HEK293 (cell line): ENCODE measurements around the gene IL4I1.

Experiments used
- BCL11A ChIP-seq: fragments of 450-650 bp; formaldehyde crosslinking; IDR thresholded peaks from 2 replicates; pipeline ENCODE4 v1.5.1; 2016; ENCODE audit warnings: low read depth, missing biosample characterization, missing genetic modification characterization
- INSM2 ChIP-seq: fragments of 450-650 bp; formaldehyde crosslinking; IDR thresholded peaks from 2 replicates; pipeline ENCODE4 v1.5.1; 2016; ENCODE audit warnings: missing biosample characterization, missing genetic modification characterization
- KLF10 ChIP-seq: fragments of 450-650 bp; IDR thresholded peaks from 2 replicates; pipeline ENCODE4 v1.5.1; 2018; ENCODE audit warnings: missing biosample characterization, mild to moderate bottlenecking, missing genetic modification characterization
- PRDM6 ChIP-seq: fragments of 450-650 bp; formaldehyde crosslinking; IDR thresholded peaks from 2 replicates; pipeline ENCODE4 v1.5.1; 2017; ENCODE audit warnings: missing biosample characterization, missing genetic modification characterization
- SCRT2 ChIP-seq: fragments of 450-650 bp; formaldehyde crosslinking; IDR thresholded peaks from 2 replicates; pipeline ENCODE4 v1.5.1; 2016; ENCODE audit warnings: missing biosample characterization, missing genetic modification characterization
- ZBTB21 ChIP-seq: fragments of 450-650 bp; formaldehyde crosslinking; IDR thresholded peaks from 2 replicates; pipeline ENCODE4 v1.5.1; 2017; ENCODE audit warnings: missing biosample characterization, missing genetic modification characterization
- ZFP41 ChIP-seq: fragments of 450-650 bp; formaldehyde crosslinking; IDR thresholded peaks from 2 replicates; pipeline ENCODE4 v1.5.1; 2016; ENCODE audit warnings: missing biosample characterization, missing genetic modification characterization, borderline replicate concordance
- ZNF138 ChIP-seq: fragments of 450-650 bp; formaldehyde crosslinking; IDR thresholded peaks from 2 replicates; pipeline ENCODE4 v1.5.1; 2016; ENCODE audit warnings: missing biosample characterization, missing genetic modification characterization, borderline replicate concordance
- ZNF146 ChIP-seq: fragments of 450-650 bp; formaldehyde crosslinking; IDR thresholded peaks from 2 replicates; pipeline ENCODE4 v1.5.1; 2016; ENCODE audit warnings: missing biosample characterization, missing genetic modification characterization
- ZNF202 ChIP-seq: fragments of 450-650 bp; formaldehyde crosslinking; IDR thresholded peaks from 2 replicates; pipeline ENCODE4 v1.5.1; 2016; ENCODE audit warnings: missing biosample characterization, missing genetic modification characterization, borderline replicate concordance
- ZNF423 ChIP-seq: fragments of 450-650 bp; formaldehyde crosslinking; IDR thresholded peaks from 2 replicates; pipeline ENCODE4 v1.5.1; 2016; ENCODE audit warnings: missing biosample characterization, missing genetic modification characterization
- ZNF433 ChIP-seq: fragments of 450-650 bp; formaldehyde crosslinking; IDR thresholded peaks from 2 replicates; pipeline ENCODE4 v1.5.1; 2016; ENCODE audit warnings: missing biosample characterization, missing genetic modification characterization, low read depth
- ZNF518A ChIP-seq: fragments of 450-650 bp; formaldehyde crosslinking; conservative IDR thresholded peaks from 2 replicates; pipeline ENCODE4 v1.5.1; 2016; ENCODE audit warnings: low read depth, missing biosample characterization, missing genetic modification characterization
- ZNF530 ChIP-seq: fragments of 450-650 bp; formaldehyde crosslinking; IDR thresholded peaks from 2 replicates; pipeline ENCODE4 v1.5.1; 2016; ENCODE audit warnings: low read depth, missing biosample characterization, missing genetic modification characterization
- ZNF560 ChIP-seq: fragments of 450-650 bp; formaldehyde crosslinking; IDR thresholded peaks from 2 replicates; pipeline ENCODE4 v1.5.1; 2017; ENCODE audit warnings: missing biosample characterization, missing genetic modification characterization, borderline replicate concordance
- ZNF621 ChIP-seq: fragments of 450-650 bp; formaldehyde crosslinking; IDR thresholded peaks from 2 replicates; pipeline ENCODE4 v1.5.1; 2017; ENCODE audit warnings: missing biosample characterization, missing genetic modification characterization
- ZNF704 ChIP-seq: fragments of 450-650 bp; formaldehyde crosslinking; IDR thresholded peaks from 2 replicates; pipeline ENCODE4 v1.5.1; 2016; ENCODE audit warnings: missing biosample characterization, missing genetic modification characterization
- ZNF768 ChIP-seq: fragments of 450-650 bp; formaldehyde crosslinking; IDR thresholded peaks from 2 replicates; pipeline ENCODE4 v1.5.1; 2018; ENCODE audit warnings: missing biosample characterization, mild to moderate bottlenecking, missing genetic modification characterization

The IL4I1 gene

GRCh38 chr19:49929611-49930482 is 33.2 kb upstream of the IL4I1 start (continued):
- no peak for TF ChIP-seq ZNF518A (tag by site-specific recombination)
- no peak for TF ChIP-seq ZNF138 (tag by site-specific recombination)
- TF ChIP-seq ZFP41 (tag by site-specific recombination) = no peak
- no peak for TF ChIP-seq KLF10
- TF ChIP-seq ZNF433 = no peak
- TF ChIP-seq ZNF704 = no peak
- TF ChIP-seq BCL11A (tag by site-specific recombination) = no peak
- TF ChIP-seq ZNF423 = no peak
- peak; percentile 20; the same call in 1 of the 2 replicates for TF ChIP-seq INSM2 (tag by site-specific recombination)
- 0 out of 2 replicates have a peak, but pooled peaks have one; percentile 10 for TF ChIP-seq ZBTB21
- no peak for TF ChIP-seq ZNF202 (tag by site-specific recombination)
- no peak for TF ChIP-seq ZNF146
- TF ChIP-seq ZNF621 (tag by site-specific recombination) = no peak
- no peak for TF ChIP-seq ZNF530 (tag by site-specific recombination)
- no peak; the same call in 1 of the 2 replicates for TF ChIP-seq PRDM6 (tag by site-specific recombination)
- 0 out of 2 replicates have a peak, but pooled peaks have one; percentile 28 for TF ChIP-seq SCRT2 (tag by site-specific recombination)
- no peak for TF ChIP-seq ZNF768 (tag by site-specific recombination)
- no peak for TF ChIP-seq ZNF560 (tag by site-specific recombination)
